Activated CD4-positive, CD25-positive, alpha-beta regulatory T cell treated with anti-CD3 and anti-CD28 coated beads, Interleukin-2, amount 50 U/mL, for 24 hours (primary cell): ENCODE results near the gene CCDC198.

Experiments
- ATAC-seq, 2 donors: fragments of 150-1000 bp; cut with Tn5 transposase; one replicate each; pipeline ENCODE4 v1.10.0; 2021; ENCODE audit warnings: mild to moderate bottlenecking in 1 of 2, moderate library complexity in 1 of 2

CCDC198 gene

DNA sequence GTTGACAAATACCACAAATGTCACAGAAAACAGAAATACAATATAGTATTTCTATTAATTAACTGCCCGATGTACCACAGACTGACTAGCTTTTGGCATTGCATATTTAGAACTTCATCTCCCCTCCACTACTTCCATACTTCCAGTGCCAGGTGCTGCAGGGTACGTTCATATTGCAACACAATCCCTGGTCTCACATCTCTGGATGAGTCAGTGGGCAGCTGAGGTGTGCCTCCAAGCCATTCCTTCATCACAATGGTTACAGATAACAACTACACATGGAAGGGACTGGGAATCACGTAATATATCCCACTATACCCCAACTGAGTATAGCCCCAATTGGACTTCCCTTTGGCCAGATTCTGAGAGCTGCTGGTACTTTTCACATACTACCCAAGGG lies 31.1 kb downstream of the CCDC198 start:
- ATAC-seq = no peak

DNA sequence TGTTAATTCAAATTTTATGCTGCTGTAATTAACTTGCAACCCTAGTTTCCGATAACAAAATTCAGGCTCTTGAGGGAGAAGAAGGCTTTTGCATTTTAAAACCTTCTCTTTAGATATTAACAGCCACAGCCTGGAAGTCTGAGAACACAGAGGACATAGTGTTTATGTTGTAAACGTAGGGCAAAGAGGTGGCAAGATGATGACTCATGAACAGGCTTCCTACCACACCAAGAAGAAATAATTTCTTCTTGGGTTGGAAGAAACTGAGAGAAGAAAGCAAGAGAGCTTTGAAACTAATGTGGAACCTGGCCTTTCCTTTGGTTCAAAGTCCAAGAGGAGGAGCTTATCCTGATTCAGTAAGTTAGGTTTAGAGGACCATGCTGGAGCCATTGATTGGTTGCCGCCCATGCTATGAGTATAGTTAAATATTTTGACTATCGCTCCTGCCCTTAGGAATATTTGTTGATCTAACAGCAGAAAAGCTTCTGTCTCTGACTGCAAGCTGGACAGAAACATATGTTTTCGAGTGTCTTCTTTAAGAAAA lies 31.8 kb downstream of the CCDC198 start:
- ATAC-seq = no peak

DNA sequence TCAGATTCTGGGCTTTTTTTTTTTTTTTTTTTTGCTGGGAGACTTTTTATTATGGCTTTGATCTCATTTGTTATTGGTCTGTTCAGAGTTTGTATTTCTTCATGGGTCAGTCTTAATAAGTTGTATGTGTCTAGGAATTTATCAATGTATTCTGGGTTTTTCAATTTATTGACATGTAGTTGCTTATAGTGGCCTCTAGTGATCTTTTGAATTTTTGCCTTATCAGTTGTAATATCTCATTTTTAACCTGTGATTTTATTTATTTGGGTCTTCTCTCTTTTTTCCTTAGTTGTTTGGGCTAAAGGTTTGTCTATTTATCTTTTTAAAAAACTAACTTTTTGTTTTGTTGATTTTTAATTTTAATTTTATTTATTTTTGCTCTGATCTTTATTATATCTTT lies 57.7 kb downstream of the CCDC198 start:
- no peak for ATAC-seq

DNA sequence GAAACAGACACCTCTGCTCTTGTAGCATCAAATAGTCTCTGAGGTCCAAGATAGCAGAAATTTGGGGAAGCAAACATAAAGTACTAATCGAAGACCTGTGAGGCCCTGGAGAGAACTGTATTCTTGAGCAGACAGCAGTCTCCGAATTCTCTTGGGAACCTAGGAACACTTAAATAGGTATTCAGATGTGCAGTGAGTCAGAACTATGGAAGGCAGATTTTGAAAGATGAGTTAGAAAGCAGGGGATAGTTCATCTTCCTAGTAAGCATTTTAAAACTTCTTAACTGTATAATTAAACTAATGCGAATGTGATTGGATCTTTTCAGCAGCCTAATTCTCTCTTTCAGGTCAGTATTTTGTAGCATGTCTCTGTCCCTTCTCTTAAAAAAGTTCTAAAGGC lies 72.7 kb downstream of the CCDC198 start:
- no peak for ATAC-seq

DNA sequence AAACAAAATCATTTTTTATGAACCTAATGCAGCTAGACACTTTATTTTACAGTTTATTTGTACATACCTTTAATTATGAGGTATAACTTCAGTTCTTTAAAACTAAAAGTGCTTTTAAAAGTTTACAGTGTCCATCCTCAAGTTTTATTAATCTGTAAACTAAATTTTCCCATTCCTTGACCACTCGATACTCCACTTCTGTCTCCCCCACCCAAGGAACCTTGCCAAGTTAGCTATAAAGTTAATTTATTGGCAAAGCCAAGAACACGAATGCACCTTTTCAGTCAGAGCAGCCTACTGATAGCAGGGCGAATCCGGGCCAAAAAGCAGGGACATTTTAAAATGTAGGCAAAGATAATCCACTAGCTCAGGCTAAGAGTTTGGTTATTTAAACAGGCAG lies 73.6 kb downstream of the CCDC198 start:
- ATAC-seq = no peak
